ENCODE data around the gene GRIN3A.

GRCh38 chr9:101716629-101717028 lies 21.8 kb downstream of the GRIN3A start:
- no peak for TF ChIP-seq CTCF (IDR thresholded peaks at IDR 0.05)
- no peak for TF ChIP-seq POLR2A (IDR thresholded peaks at IDR 0.05)

Data from esophagus squamous epithelium (tissue), 4 donors.